Measurements from ENCODE around the gene LRRC63.

LRRC63 gene

DNA sequence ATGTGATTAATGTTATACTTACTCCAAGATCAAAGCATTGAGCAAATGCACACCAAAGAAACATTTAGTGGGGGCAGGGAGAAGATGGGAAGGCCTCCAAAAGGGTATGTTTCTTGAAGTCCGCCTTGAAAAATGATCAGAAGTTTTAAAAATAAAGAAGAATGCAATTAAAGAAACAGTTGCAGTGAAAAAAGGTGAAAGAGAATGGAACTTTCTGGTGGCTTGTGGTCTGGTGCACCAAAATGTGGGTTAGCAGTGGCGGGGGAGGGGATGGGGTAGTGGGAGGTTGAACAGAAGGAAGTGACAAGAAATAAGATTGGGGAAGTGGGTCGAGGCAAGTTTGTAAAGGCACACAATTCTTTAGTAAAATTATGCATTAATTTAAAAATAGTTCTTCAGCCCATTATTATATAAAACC lies 32.2 kb upstream of the LRRC63 start:
- DNase-seq (ENCODE audit: low read depth, low spot score), result no peak
- ChIA-PET CTCF (interaction anchor here (0.7 to 2.1 kb wide), 3 partner anchors 18 to 372 kb away, joined by 3 to 4 read pairs (median 4); no protein-coding TSS in a partner anchor), POLR2A (no interaction called here)
- no peak overlapping the region for H3K4me3 ChIP-seq (ENCODE audit: low read depth, low read length)
- TF ChIP-seq, protein P1, sequence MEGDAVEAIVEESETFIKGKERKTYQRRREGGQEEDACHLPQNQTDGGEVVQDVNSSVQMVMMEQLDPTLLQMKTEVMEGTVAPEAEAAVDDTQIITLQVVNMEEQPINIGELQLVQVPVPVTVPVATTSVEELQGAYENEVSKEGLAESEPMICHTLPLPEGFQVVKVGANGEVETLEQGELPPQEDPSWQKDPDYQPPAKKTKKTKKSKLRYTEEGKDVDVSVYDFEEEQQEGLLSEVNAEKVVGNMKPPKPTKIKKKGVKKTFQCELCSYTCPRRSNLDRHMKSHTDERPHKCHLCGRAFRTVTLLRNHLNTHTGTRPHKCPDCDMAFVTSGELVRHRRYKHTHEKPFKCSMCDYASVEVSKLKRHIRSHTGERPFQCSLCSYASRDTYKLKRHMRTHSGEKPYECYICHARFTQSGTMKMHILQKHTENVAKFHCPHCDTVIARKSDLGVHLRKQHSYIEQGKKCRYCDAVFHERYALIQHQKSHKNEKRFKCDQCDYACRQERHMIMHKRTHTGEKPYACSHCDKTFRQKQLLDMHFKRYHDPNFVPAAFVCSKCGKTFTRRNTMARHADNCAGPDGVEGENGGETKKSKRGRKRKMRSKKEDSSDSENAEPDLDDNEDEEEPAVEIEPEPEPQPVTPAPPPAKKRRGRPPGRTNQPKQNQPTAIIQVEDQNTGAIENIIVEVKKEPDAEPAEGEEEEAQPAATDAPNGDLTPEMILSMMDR (IDR thresholded peaks at IDR 0.05; ENCODE audit: insufficient read depth, low read length, missing control alignments), result no peak

DNA sequence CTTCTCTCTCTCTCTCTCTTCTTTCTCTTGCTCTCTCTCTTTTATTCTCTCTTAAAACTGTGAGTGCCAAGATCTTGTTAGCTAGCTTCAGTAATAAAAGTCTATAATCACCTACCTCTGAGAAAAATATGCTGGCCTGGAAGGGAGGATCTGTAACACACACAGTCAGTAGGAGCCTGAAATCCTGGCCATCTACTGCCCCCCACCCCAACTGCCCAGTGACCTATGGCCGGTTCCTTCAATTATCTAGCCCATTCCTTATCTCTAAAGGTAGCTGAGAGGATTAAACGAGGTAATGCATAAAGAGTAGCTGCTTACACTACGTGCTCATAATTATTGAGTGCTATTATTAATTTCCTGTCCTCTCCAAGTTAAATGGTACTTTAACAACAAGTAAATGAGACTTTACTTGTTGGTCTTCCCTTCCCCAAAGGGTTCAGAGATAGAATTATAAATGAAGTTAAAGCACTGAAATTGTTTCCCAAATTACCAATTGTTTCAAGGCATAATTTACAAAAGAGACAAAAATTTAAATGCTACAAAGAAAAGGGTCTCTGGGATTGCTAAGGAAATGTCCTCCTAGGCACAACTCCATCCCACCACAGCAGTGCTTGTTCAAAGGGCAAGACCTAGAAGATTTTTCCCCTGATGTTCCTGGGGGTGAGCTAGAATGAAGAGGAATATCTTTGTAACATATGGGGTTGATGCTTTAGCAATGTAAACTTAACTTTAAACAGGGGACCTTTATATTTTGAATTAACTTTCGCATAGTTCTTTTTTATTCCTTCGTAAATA lies 31.6 kb upstream of the LRRC63 start:
- CTCF ChIA-PET, result interaction anchor here (2.1 kb wide), 1 partner anchor 373 kb away, joined by 4 read pairs; no protein-coding TSS in a partner anchor
- POLR2A ChIA-PET, result no interaction called here
- DNase-seq (ENCODE audit: low read depth, low spot score), result no peak
- no peak overlapping the region for H3K4me3 ChIP-seq (ENCODE audit: low read depth, low read length)
- TF ChIP-seq, protein P1 (IDR thresholded peaks at IDR 0.05; ENCODE audit: insufficient read depth, low read length, missing control alignments), result no peak

DNA sequence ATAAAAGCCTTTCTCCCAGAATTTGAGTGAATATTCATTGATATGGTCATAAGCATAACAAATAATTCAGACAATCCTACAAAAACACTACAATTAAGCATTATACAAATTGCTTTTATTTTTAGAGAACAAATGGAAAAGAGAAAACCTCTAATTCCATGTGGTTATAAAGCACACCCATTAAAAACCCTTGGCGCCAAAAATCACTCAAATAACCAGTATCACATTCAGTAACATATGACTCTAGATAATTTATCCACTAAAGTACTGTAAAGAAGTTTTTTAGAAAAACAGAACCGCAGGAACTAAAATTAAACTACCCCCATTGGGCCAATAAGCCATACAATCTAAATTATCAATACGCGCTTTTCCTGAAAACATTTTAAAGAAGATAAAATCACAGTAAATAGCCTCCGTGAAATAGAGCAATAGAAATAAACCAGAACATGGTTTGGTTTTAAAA lies 30.3 kb upstream of the LRRC63 start:
- H3K4me3 ChIP-seq (ENCODE audit: low read depth, low read length), result no peak overlapping the region
- ChIA-PET POLR2A (no interaction called here), CTCF (no interaction called here)
- DNase-seq (ENCODE audit: low read depth, low spot score), result no peak
- TF ChIP-seq, protein P1 (IDR thresholded peaks at IDR 0.05; ENCODE audit: insufficient read depth, low read length, missing control alignments), result no peak

DNA sequence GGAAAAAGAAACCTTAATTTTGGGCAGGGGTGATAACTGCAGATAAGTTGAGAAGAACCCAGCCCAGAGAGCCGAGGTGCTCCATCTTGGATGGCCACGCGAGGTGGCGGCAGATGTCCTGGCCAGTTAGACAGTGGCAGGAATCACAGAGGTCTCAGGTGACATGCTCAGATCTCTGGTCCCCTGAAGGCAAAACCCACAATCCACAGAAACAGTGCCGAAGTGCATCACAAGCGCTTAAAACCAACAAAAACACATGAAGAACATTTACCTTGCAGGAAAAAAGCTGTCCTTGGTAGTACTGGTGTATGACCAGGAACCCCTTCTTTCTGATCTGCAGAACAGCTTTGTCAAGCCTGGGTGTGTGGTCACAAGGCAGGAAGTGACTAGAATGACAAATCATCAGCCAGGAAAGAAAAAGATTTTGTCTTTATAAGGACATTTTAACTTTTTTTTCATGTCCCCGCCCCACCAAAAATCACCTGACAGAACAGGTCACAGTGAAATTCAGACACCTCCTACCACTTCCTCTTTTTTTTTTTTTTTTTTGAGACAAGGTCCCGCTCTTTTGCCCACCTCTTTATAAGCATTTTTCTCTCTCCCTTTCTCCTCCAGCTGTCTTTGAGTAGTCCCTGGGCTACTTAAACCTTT lies 29.8 kb upstream of the LRRC63 start, which contains the start of gene LCP1:
Gene LCP1, minus strand, starts transcription at position 338 of the 651 bp plus-strand sequence. CDS start 22,515 bp downstream, outside the sequence.
- CTCF ChIA-PET, result no interaction called here
- POLR2A ChIA-PET, result no interaction called here
- no peak for DNase-seq (ENCODE audit: low read depth, low spot score)
- TF ChIP-seq, protein P1 (IDR thresholded peaks at IDR 0.05; ENCODE audit: insufficient read depth, low read length, missing control alignments), result no peak
- H3K4me3 ChIP-seq (ENCODE audit: low read depth, low read length), result no peak within 1 kb of the TSS

DNA sequence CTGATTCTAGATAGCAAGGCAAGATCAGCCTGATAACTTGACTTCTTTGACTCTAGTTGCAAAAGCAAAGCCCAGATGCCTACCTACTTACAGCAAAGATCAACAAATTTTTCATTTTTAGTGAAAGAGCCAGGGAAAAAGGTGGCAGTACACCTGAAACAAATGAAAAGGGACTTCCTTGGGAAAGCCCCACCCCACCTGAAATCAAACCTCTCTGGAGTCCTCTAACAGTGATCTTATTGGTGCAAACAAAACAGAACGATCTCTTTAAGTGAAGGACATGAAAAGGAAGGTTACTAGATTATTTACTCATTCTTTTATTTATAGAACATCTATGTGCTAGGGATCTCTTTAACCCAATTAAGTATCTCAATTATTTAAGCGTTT lies 29.2 kb upstream of the LRRC63 start:
- TF ChIP-seq, protein P1 (IDR thresholded peaks at IDR 0.05; ENCODE audit: insufficient read depth, low read length, missing control alignments), result no peak
- H3K4me3 ChIP-seq (ENCODE audit: low read depth, low read length), result no peak overlapping the region
- POLR2A ChIA-PET, result no interaction called here
- CTCF ChIA-PET, result no interaction called here
- no peak for DNase-seq (ENCODE audit: low read depth, low spot score)

Data from AG04449 (cell line).